ENCODE results near the gene WDTC1. TPM values are rescaled to one million over a fixed set of nuclear protein-coding genes. Genes with fewer than 3 reads are reported as not detected.

The WDTC1 gene
- total and polyA plus RNA-seq, 9 of the 15 experiments (the other 6 are each of a cell fraction or from before 2014, with no cell fraction given): 0.18 to 32.3 (median 8.8) TPM

GRCh38 chr1:27234049-27234882 is at the start of gene WDTC1 (continued):
- TF ChIP-seq ZNF197 (CRISPR knock-in tag; IDR thresholded peaks at IDR 0.05; ENCODE audit: low read depth): no peak
- TF ChIP-seq RAD21 (CRISPR knock-in tag; conservative IDR thresholded peaks at IDR 0.05 in 1 of 2, IDR thresholded peaks at IDR 0.05 in 1 of 2): no peak
- no peak for TF ChIP-seq ZC3H8 (IDR thresholded peaks at IDR 0.05)
- TF ChIP-seq HINFP (tag; conservative IDR thresholded peaks at IDR 0.05; ENCODE audit: low read depth): no peak
- TF ChIP-seq CSDE1 (IDR thresholded peaks at IDR 0.05): peak in 1 of 2 experiments; percentile 77; a peak in 2 of 4 replicates
- peak; percentile 85 for TF ChIP-seq FOS (IDR thresholded peaks at IDR 0.05; ENCODE audit: extremely low read depth, insufficient read length)
- TF ChIP-seq KLF13 (tag; IDR thresholded peaks at IDR 0.05; ENCODE audit: borderline replicate concordance, low read depth): 0 out of 2 replicates have a peak, but pooled peaks have one; percentile 6
- TF ChIP-seq EP300 (IDR thresholded peaks at IDR 0.05; ENCODE audit: low read length): peak; percentile 54; the same call in 1 of the 2 replicates
- TF ChIP-seq TGIF2 (CRISPR knock-in tag; IDR thresholded peaks at IDR 0.05): no peak
- TF ChIP-seq FOXK2 (conservative IDR thresholded peaks at IDR 0.05 in 1 of 2, IDR thresholded peaks at IDR 0.05 in 1 of 2; ENCODE audit: low read depth in 2 of 2): peak; percentile 98 to 99
- no peak for TF ChIP-seq ZNF217 (CRISPR knock-in tag; IDR thresholded peaks at IDR 0.05)
- TF ChIP-seq XRCC5 (IDR thresholded peaks at IDR 0.05; ENCODE audit: low read depth, low read length): peak; percentile 71; the same call in 1 of the 2 replicates
- TF ChIP-seq PPARD (CRISPR knock-in tag; IDR thresholded peaks at IDR 0.05): no peak
- peak; percentile 69; the same call in 1 of the 2 replicates for TF ChIP-seq NR2C2 (CRISPR knock-in tag; IDR thresholded peaks at IDR 0.05)
- peak; percentile 86 for TF ChIP-seq NR2C2 (tag; IDR thresholded peaks at IDR 0.05)
- no peak for TF ChIP-seq HIVEP1 (CRISPR knock-in tag; IDR thresholded peaks at IDR 0.05)
- TF ChIP-seq DNMT1 (IDR thresholded peaks at IDR 0.05): no peak
- TF ChIP-seq NCOA6 (IDR thresholded peaks at IDR 0.05): no peak
- TF ChIP-seq ZKSCAN8 (CRISPR knock-in tag; IDR thresholded peaks at IDR 0.05): no peak
- no peak for TF ChIP-seq ATF6 (CRISPR knock-in tag; IDR thresholded peaks at IDR 0.05)
- TF ChIP-seq ZSCAN32 (CRISPR knock-in tag; IDR thresholded peaks at IDR 0.05): no peak
- TF ChIP-seq ZNF77 (CRISPR knock-in tag; IDR thresholded peaks at IDR 0.05): no peak
- no peak for TF ChIP-seq BRD9 (IDR thresholded peaks at IDR 0.05; ENCODE audit: low read depth, partially characterized antibody)
- no peak for TF ChIP-seq CC2D1A (IDR thresholded peaks at IDR 0.05)
- peak; percentile 71; the same call in 1 of the 2 replicates for TF ChIP-seq ZNF395 (CRISPR knock-in tag; IDR thresholded peaks at IDR 0.05)

All from K562 (cell line).